ENCODE data around the gene NRAS.

NRAS gene

DNA sequence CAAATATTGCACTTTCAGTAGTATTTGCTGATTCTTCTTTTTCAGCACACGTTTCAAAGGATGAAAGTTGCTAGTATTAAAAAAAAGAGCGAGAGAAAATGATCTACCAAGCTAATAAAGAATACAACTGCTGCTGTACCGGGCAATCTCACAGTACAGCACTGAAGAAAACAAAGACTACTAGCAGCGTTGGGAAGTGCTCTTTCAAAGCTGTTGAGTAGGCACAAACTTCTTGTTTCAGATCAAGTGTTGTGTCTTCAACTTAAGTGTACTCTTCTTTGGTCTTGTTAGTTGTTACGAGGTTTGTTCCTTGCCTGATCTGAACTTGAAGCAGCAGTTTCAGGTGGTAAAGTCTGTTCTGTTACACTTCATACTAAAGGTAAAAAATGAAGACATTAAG, 33.3 kb upstream of the NRAS start:
- no peak for DNase-seq (ENCODE audit: extremely low read depth, insufficient read length)
- no peaks in the 10 kb centered on the region for H3K27me3 ChIP-seq (replicated peaks; ENCODE audit: control insufficient read depth, insufficient read depth, low read length)
- TF ChIP-seq, protein P1, sequence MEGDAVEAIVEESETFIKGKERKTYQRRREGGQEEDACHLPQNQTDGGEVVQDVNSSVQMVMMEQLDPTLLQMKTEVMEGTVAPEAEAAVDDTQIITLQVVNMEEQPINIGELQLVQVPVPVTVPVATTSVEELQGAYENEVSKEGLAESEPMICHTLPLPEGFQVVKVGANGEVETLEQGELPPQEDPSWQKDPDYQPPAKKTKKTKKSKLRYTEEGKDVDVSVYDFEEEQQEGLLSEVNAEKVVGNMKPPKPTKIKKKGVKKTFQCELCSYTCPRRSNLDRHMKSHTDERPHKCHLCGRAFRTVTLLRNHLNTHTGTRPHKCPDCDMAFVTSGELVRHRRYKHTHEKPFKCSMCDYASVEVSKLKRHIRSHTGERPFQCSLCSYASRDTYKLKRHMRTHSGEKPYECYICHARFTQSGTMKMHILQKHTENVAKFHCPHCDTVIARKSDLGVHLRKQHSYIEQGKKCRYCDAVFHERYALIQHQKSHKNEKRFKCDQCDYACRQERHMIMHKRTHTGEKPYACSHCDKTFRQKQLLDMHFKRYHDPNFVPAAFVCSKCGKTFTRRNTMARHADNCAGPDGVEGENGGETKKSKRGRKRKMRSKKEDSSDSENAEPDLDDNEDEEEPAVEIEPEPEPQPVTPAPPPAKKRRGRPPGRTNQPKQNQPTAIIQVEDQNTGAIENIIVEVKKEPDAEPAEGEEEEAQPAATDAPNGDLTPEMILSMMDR (IDR thresholded peaks at IDR 0.05; ENCODE audit: insufficient read depth, low read length, poor library complexity, severe bottlenecking): no peak
- peaks cover 4% of the 10 kb centered on the region for H3K36me3 ChIP-seq (ENCODE audit: control insufficient read depth, insufficient read depth, low read length)
- no peak overlapping the region for H3K4me3 ChIP-seq (replicated peaks; ENCODE audit: low read depth, low read length)

DNA sequence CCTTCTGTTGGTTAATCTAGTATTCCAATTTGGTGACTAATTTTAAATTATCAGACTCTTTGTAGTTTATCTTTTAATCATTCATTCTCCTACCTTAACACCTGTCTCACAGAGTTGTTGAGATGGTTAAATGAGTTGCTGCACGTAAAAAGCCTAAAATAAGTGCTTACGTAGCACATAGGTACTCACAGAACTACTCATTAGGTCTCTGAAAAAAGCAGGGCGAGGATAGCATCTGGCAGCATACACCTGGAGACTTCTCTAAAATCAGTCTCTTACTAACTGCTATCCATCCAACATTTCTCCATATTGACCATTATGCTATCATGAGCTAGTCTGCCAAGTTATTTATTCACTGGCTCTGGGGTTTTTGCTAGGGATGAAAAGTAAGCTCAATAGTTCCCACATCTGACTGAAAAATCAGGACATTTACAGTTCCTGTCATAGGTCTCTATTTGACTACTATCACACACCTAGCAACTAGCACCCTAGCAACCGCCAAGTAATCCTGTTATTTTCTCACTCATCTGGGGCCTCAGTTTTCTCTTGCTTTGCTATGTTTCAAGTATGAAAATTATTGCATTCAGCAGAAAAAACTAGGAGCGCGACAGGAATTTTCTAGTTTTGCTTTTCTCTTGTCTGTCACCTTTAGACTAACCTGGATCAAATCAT, 30.0 kb upstream of the NRAS start:
- DNase-seq (ENCODE audit: extremely low read depth, insufficient read length): no peak
- H3K4me3 ChIP-seq (replicated peaks; ENCODE audit: low read depth, low read length): no peak overlapping the region
- H3K36me3 ChIP-seq (ENCODE audit: control insufficient read depth, insufficient read depth, low read length): peaks cover 8% of the 10 kb centered on the region
- H3K27me3 ChIP-seq (replicated peaks; ENCODE audit: control insufficient read depth, insufficient read depth, low read length): no peaks in the 10 kb centered on the region
- TF ChIP-seq, protein P1 (IDR thresholded peaks at IDR 0.05; ENCODE audit: insufficient read depth, low read length, poor library complexity, severe bottlenecking): no peak

- Histone ChIP-seq H3K36me3 (ENCODE audit: control insufficient read depth, insufficient read depth, low read length) (peaks cover 8% of the 10 kb centered on the region), H3K4me3 (replicated peaks; ENCODE audit: low read depth, low read length) (no peak overlapping the region), H3K27me3 (replicated peaks; ENCODE audit: control insufficient read depth, insufficient read depth, low read length) (no peaks in the 10 kb centered on the region)
- DNase-seq (ENCODE audit: extremely low read depth, insufficient read length): no peak
- TF ChIP-seq, protein P1 (IDR thresholded peaks at IDR 0.05; ENCODE audit: insufficient read depth, low read length, poor library complexity, severe bottlenecking): no peak
Observed at GRCh38 chr1:114745291-114745690, 28.7 kb upstream of the NRAS start.

- no peak for DNase-seq (ENCODE audit: extremely low read depth, insufficient read length)
- no peaks in the 10 kb centered on the region for H3K27me3 ChIP-seq (replicated peaks; ENCODE audit: control insufficient read depth, insufficient read depth, low read length)
- peaks cover 6% of the 10 kb centered on the region for H3K36me3 ChIP-seq (ENCODE audit: control insufficient read depth, insufficient read depth, low read length)
- H3K4me3 ChIP-seq (replicated peaks; ENCODE audit: low read depth, low read length): no peak overlapping the region
- TF ChIP-seq, protein P1 (IDR thresholded peaks at IDR 0.05; ENCODE audit: insufficient read depth, low read length, poor library complexity, severe bottlenecking): no peak
Observed at GRCh38 chr1:114741963-114742746, 25.6 kb upstream of the NRAS start.

- TF ChIP-seq, protein P1 (IDR thresholded peaks at IDR 0.05; ENCODE audit: insufficient read depth, low read length, poor library complexity, severe bottlenecking): no peak
- H3K36me3 ChIP-seq (ENCODE audit: control insufficient read depth, insufficient read depth, low read length): peaks cover 9% of the 10 kb centered on the region
- no peak for DNase-seq (ENCODE audit: extremely low read depth, insufficient read length)
- H3K4me3 ChIP-seq (replicated peaks; ENCODE audit: low read depth, low read length): no peak overlapping the region
- H3K27me3 ChIP-seq (replicated peaks; ENCODE audit: control insufficient read depth, insufficient read depth, low read length): no peaks in the 10 kb centered on the region
Observed at GRCh38 chr1:114740331-114740730, 23.8 kb upstream of the NRAS start.
